Fibroblast of skin of left biceps (primary cell): Measurements from ENCODE around the gene SEMA6B.

Experiments used
- DNase-seq, 2 experiments: peaks; one replicate each; pipeline ENCODE4 v3.0.0-alpha.2; 2013; ENCODE audit warnings: low read depth in 2 of 2

Gene SEMA6B

DNA sequence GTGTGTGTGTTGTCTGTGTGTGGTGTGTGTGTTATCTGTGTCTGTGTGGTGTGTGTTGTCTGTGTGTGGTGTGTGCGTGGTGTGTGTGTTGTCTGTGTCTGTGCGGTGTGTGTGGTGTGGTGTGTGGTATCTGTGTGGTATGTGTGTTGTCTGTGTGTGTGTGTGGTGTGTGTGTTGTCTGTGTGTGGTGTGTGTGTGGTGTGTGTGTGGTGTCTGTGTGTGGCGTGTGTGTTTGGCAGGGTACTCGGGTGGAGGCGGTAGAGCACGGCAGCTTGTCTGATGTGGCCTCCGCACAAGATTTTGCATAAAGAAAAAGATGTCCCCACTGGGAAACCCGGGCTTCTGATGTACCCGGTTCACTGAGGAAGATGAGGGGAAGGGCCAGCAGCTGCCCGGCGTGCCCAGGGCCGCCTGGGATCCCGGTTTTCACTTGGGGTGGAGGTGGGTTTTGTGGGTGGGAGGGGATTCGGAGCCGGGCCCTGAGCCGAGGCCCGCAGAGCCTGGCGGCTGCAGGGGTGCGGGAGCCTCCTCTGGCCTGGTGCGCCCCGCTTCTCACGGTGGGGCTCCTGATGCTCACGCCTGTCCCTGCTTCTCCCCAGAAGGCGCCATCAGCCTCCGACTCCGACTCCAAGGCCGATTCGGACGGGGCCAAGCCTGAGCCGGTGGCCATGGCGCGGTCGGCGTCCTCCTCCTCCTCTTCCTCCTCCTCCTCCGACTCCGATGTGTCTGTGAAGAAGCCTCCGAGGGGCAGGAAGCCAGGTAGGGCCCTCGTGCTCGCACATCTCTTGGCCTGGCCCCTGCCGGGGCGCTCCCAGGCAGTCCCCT is 66.2 kb downstream of the SEMA6B start:
- no peak for DNase-seq
